HG02588 (cell line): ENCODE data around the gene EP400.

Experiments
- ATAC-seq: cut with Tn5 transposase; IDR thresholded peaks from one replicate; pipeline ENCODE4 v1.9.1; 2021; ENCODE audit warnings: mild to moderate bottlenecking, moderate library complexity; ENCODE audit not compliant: unreplicated experiment

The EP400 gene

DNA sequence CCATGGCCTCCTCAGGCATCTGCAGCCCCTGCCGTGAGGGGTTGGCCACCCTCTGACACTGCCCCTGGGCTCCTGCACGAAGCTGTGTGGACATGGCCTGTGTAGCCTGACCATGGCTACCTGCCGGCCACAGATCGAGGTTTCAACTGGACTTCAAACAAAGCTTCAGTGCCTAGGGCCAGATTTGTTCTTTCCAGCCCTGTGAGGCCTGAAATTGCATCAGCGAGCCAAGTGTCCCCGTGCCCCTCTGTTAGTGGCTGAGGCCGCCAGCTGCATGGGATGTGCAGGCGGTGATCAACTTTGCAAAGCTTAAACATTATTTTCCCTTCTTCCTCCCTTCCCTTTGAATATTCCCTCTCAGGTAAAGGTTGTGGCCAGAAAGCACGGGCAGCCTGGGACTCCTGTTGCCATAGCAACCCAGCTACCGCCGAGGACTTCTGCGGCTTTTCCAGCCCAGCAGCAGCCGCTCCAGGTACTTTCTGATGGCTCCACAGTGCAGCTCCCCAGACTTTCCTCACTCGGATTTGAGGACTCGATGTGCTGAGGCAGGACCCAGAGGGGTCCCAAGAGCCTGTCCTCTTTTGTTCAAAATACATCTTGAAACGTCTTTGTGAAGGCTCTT lies 158.6 kb downstream of the EP400 start:
- ATAC-seq = no peak

DNA sequence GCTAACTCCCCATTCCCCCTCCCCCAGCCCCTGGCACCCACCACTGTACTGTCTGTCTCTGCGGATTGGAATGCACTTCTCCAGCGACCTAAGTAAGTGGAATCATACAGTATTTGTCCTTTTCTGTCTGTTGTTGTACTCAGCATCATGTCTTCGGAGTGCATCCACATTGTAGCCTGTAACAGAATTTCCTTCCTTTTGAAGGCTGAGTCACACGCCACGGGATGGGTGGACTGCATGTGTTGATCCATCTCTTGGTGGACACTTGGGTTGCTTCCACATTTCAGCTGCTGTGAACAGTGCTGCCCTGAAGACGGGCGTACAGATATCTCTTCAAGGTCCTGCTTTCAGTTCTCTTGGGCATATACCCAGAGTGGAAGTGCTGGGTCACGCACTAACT lies 160.0 kb downstream of the EP400 start:
- no peak for ATAC-seq

DNA sequence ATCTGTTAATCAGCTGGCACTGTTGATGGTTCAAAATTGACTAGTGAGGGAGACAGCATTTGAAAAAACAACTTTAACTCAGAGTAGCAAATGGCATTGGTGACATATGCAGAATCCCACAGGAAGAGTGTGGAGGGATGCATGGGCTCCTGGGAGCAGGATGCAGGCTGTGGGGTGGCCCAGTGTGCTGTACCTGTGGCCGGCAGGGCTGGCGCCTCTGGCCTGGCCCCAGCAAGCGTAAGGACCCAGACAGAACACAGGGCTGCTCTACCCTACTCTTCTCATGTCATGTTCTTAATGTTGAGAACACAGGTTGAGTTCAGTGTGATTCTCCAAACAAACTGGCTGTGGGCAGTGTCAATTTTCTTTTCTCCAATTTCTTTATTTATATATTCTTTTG lies 160.9 kb downstream of the EP400 start:
- no peak for ATAC-seq

DNA sequence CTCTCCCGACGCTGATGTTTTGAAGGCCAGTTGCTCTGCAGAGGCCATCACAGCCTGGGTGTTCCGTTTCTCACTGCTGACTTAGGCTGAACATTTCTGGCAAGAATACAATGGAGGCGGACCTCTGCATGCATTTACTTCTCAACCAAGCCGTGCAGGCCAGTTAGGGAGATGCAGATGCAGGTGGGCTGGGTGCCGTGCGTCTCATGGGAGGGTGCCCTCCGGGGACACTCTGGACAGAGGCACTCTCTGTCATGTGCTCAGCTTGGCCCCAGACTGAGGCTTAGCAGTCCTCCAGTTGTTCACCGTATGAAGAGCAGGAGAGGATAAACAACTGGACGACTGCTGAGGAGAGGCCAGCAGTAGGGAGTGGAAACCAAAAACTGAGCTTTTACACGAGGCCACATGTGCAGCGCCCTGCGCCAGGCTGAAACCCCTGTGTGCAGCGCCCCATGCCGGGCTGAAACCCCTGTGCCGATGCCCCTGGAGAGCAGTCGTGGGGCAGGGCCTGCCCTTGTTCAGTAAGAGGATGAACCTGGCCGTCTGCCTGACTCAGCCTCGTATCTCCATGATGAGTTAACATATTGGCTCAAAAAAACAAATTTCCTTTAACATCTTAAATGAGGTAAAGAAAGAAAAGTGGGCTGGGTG lies 162.0 kb downstream of the EP400 start:
- ATAC-seq = no peak

DNA sequence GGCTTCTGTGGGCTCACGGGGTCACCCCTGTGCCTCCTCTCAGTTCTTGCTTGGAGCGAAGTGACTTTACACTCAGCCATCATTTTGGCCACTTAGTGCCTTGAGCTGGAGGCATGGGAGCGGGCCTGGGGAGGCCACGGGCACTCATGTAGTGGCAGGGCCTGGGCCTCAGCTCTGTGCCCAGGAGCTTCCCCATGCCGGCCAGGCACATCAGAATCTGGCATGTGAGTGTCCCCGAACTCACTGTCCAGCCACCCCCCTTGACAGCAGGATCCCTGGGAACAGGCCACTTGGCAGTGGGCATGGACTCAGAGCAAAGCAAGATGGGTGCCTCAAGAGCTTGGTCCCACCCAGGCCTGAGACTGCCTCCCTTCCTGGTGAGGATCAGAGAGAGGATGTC lies 164.9 kb downstream of the EP400 start:
- no peak for ATAC-seq

DNA sequence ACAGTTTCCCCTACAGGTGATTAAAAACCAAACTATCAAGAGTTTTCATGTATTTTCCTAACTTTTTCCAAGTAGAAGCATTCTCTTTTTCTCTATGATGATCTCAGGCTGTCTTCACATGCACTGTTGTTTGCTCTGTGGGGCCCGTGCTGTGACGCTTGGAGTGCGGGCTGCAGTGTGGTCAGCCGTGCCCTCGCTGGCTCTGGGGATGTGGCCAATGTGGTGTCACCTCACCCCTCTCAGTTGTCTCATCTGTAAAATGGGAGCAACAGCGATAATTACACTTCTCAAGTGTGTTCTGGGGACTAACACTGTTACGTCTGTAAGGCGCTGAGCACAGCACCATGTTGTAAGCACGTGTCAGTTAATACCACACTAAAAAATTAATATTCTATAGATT lies 165.8 kb downstream of the EP400 start:
- ATAC-seq = no peak

DNA sequence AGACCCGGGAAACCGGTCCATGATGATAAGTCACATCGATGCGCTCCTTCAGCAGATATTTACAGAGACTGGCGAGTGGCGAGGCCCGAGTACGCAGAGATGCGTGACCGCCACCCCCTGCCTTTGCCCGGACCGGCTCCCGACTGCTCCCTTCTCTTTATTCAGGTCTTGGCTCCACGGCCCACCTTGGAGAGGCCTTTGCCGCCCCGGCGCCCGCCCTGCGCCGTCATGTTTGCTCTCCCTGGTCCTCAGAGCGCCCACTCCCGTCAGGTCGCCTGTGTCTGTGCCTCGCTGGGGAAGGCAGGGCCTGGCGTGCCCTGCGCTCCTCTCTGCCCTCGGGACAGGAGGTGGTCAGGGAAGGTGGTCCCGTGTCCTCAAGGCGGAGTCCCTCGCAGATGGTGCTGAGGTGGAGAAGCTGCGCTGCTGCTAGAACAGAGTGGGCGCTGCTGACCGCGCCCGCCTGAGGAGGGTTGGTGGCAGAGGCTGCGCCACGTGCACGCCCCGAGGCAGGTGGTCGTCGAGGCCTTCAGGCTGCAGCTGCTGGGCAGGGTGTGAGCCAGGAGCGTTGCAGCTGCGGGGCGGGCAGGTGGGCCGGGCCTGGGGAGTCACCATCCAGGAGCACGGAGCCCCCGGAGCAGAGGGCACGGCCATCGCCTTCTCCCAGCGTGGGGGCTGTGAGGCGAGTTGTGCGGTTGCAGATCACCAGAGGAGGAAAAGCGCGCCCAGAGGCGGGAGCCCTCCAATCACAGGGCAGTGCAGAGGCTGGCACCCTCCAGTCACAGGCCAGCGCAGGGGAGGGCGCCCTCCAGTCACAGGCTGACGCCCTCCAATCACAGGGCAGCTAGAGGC lies 167.2 kb downstream of the EP400 start:
- no peak for ATAC-seq

DNA sequence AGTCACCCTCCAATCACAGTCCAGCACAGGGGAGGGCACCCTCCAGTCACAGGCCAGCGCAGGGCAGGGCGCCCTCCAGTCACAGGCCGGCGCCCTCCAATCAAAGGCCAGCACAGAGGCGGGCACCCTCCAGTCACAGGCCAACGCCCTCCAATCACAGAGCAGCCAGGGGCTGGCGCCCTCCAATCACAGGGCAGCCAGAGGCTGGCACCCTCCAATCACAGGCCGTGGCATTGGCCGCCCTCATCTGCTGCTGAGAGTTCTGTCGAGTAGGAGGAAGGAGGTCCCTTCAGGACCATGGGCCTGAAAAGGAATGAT lies 167.8 kb downstream of the EP400 start:
- no peak for ATAC-seq

DNA sequence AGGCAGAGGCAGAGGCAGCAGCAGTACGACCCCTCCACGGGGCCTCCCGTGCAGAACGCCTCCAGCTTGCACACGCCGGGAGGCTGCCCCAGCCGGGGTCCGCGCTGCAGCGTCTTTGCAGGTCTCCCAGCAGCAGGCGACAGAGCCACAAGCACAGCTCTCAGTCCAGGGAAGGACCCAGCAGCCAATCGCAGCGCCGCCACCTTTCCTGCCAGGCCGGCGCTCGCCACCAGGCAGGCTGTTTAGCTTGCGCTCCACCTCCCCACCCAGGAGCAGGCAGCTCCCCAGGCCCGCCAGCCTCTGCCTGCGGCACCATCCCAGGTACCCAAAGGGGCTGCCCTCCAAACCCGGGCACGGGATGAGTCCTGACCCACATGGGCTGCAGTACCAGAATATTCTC lies 169.1 kb downstream of the EP400 start:
- no peak for ATAC-seq

DNA sequence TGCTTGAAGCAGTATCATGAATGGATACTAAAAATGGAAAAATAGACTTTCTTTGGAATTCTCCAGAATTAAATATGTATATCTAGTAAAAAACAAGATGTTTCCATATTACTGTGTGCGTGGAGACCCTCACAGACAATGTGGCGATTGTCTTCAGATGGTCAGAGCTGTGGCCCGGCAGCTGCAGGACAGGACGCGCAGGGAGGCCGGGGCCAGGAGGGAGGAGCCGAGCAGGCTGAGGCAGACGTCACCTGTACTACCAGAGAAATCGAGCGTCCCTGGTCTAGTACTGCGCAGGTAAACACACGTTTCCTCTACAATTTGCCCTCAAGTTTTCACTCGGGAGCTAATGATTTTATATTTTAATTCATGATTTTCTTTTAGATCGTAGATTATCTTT lies 171.5 kb downstream of the EP400 start:
- ATAC-seq = no peak

DNA sequence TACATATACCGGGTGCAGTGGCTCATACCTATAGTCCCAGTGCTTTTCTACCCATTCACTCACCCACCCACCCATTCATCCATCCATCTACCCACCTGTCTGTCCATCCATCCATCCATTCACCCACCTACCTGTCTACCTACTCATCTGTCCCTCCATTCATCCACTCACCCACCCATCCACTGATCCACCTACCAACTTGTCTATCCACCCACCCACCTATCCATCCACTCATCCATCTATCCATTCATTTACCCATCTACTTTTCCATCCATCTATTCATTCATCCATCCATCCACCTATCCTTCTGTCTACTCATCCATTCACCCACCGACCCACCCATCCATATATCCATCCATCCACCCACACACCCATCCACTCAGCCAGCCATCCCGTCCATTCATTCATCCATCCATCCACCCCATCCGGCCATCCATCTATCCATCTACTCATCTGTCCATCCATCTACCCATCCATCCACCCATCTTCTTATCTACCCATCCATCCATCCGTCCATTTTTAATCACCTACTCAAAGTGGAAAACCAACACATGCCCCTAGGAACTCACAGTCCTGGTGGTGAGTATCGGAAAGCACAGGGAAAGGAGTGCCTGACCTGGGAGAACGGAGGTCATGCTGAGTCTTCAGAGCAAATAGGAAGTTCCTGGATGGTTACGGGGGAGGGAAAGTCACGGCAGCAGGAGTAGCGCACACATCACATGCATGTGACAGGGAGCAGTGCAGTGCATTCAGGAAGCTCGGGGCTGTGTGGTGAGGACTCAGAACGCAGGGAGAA lies 174.4 kb downstream of the EP400 start:
- no peak for ATAC-seq

DNA sequence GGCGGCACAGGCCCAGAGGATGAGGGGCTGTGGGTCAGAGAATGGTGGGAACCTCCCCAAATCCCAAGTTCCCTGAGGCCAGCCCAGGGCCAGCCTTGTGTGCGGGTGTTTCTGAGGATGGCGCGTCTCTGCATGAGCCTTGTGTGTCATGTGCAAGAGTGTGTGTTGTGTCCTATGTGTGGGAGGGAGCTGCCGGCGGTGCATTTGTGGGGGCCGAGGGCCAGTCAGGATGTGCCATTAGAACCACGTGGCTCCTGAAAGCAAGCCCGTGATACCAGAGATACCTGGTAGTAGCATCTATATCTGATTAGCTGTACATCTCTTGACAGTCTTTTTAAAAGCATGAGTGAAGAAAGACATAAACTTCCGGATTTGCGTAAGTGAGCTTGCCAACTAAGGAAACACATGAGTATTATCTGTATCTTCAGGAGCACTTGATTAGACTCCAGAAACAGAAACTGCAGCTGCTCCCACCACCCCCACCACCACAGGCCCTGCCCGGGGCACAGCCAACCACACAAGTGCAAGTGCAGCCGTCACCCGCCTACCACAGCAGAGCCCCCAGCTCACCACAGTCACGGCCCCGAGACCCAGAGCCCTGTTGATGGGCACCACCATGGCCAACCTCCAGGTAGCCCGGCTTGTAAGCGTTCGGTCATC lies 175.2 kb downstream of the EP400 start:
- no peak for ATAC-seq

DNA sequence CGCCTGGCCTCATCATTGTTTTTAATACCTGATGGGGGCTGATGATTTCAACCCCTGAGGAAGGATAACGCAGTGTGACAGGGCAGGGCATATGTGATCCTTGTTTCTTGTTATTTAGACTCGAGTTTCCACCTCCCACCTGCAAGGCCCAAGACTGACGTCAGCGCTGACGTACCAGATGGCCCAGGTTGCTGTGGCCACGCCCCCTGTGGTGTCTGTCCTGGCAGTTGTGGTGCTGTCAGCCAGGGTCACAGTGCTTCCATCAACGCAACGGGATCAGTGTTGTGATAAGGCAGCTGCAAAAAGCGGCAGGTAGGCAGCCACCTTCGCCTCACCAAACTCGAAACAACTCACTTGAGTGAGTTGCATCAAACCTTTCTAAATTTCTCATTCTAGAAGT lies 176.0 kb downstream of the EP400 start:
- ATAC-seq = no peak

DNA sequence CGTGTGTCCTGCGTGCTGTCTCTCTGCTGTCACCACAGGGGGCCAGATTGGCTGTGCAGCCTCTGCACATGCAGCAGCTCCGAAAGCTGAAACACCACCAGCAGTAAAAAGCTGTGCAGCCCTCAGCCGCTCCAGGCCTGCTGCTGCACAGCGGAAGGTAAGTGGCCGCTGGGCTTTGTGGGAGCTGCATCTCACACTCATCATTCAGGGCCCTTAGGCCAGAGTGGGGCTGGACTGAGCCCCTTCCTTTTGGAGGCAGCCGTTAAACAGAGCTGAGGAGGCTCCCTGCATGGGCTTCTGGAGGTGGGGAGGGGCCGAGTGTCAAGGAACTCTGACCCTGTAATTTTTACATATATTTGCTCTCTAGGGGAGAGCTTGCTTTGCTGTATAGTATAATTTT lies 177.3 kb downstream of the EP400 start:
- ATAC-seq = no peak

DNA sequence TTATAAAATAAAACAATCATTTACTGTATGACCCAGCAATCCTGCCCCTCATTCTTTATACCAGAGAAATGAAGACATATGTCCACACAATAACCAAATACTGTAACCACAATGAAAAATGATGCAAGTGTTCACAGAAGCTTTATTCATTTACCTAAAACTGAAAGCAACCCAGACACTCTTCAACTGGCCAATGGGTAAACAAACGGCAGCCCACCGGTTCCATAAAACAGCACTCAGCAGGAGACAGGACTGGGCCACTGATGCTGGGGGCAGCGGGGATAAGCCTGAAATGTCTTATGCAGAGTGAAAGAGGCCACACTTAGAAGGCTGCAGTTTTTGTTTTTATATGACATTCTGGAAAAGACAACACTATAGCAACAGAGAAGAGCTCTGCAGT lies 179.3 kb downstream of the EP400 start:
- ATAC-seq = no peak

DNA sequence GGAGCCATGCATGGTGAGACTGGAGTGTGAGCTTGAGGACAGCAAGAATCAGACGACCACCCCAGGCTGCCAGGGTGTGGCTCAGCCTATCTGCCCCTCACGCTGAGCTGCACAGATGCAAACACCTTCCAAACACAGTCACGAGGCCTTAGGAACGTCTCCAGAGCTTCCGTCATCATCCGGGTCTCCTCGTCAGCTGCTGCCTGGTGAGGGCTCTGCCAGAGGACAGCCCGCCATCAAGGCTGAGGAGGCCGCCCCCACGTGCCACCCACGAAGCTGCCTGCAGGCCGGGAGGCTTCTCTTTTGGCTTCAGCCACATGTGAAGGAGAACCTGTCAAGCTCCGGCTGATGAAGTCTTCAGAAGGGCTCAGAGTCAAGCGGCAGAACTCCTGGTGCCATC lies 180.9 kb downstream of the EP400 start:
- ATAC-seq = no peak
